Measurements from ENCODE around the gene PDGFC. TPM values are rescaled to one million over a fixed set of nuclear protein-coding genes. Genes with fewer than 3 reads are reported as not detected.

The PDGFC gene
- total RNA-seq, 4 donors from 2014 or later, result 29.0 to 47.8 (median 38.1) TPM

- TF ChIP-seq CTCF (IDR thresholded peaks at IDR 0.05; ENCODE audit: low read depth), result no peak
Observed at GRCh38 chr4:156797206-156797605, 174.4 kb downstream of the PDGFC start.

GRCh38 chr4:156795727-156796126, 175.9 kb downstream of the PDGFC start:
- no peak for TF ChIP-seq CTCF (IDR thresholded peaks at IDR 0.05; ENCODE audit: low read depth)

- TF ChIP-seq CTCF (IDR thresholded peaks at IDR 0.05; ENCODE audit: low read depth), result no peak
Observed at GRCh38 chr4:156794863-156795262, 176.7 kb downstream of the PDGFC start.

- no peak for TF ChIP-seq CTCF (IDR thresholded peaks at IDR 0.05; ENCODE audit: low read depth)
Observed at GRCh38 chr4:156792462-156793085, 179.0 kb downstream of the PDGFC start.

- TF ChIP-seq CTCF (IDR thresholded peaks at IDR 0.05; ENCODE audit: low read depth), result no peak
Observed at GRCh38 chr4:156790866-156791265, 180.7 kb downstream of the PDGFC start.

GRCh38 chr4:156788782-156789181, 182.8 kb downstream of the PDGFC start:
- TF ChIP-seq CTCF (IDR thresholded peaks at IDR 0.05; ENCODE audit: low read depth), result no peak

GRCh38 chr4:156786713-156787112, 184.9 kb downstream of the PDGFC start:
- no peak for TF ChIP-seq CTCF (IDR thresholded peaks at IDR 0.05; ENCODE audit: low read depth)

All from subcutaneous adipose tissue (tissue), 4 donors.